NCI-H1092 (cell line): ENCODE data around the gene RADIL.

ENCODE experiments used
- DNase-seq: peaks from one replicate; lab custom pipeline; 2025; lab: John Stamatoyannopoulos, UW

Gene RADIL

GRCh38 chr7:4883033-4883371 lies 514 bp downstream of the RADIL start:
- no peak for DNase-seq

- no peak for DNase-seq
These were observed 1.1 kb downstream of the RADIL start for GRCh38 chr7:4882169-4883032.

- no peak for DNase-seq
These were observed 3.3 kb downstream of the RADIL start for GRCh38 chr7:4880218-4880617.

GRCh38 chr7:4879396-4880081 lies 4.0 kb downstream of the RADIL start:
- DNase-seq, result no peak

GRCh38 chr7:4878336-4879335 lies 4.9 kb downstream of the RADIL start:
- DNase-seq, result no peak

GRCh38 chr7:4876586-4876985 lies 6.9 kb downstream of the RADIL start:
- DNase-seq, result no peak

- DNase-seq, result no peak
These were observed 8.1 kb downstream of the RADIL start for GRCh38 chr7:4875391-4875790.

- no peak for DNase-seq
These were observed 10.2 kb downstream of the RADIL start for GRCh38 chr7:4873071-4873944.

- no peak for DNase-seq
These were observed 11.4 kb downstream of the RADIL start for GRCh38 chr7:4871930-4872675.

GRCh38 chr7:4871056-4871680 lies 12.3 kb downstream of the RADIL start:
- no peak for DNase-seq

- no peak for DNase-seq
These were observed 15.0 kb downstream of the RADIL start for GRCh38 chr7:4868493-4868892.

GRCh38 chr7:4866528-4867496 lies 16.7 kb downstream of the RADIL start:
- DNase-seq, result no peak

GRCh38 chr7:4862156-4862555 lies 21.4 kb downstream of the RADIL start:
- DNase-seq, result no peak

- DNase-seq, result no peak
These were observed 21.8 kb downstream of the RADIL start, which contains the start of gene PAPOLB for GRCh38 chr7:4861673-4862072. TSS of gene PAPOLB (minus strand) at chr7:4862030. CDS start at chr7:4861810, 220 bp downstream.

GRCh38 chr7:4861227-4861626 lies 22.3 kb downstream of the RADIL start:
- no peak for DNase-seq

- no peak for DNase-seq
These were observed 26.3 kb downstream of the RADIL start for GRCh38 chr7:4857189-4857588.

- DNase-seq, result no peak
These were observed 27.0 kb downstream of the RADIL start for GRCh38 chr7:4856336-4857057.

- DNase-seq, result no peak
These were observed 28.6 kb downstream of the RADIL start for GRCh38 chr7:4854916-4855315.
